NCI-H1417 treated with DMSO at 0.1 percent for 48 hours (cell line): ENCODE results near the gene NDUFS6.

Source experiments
- DNase-seq: peaks from one replicate; lab custom pipeline; 2025; lab: John Stamatoyannopoulos, UW

NDUFS6 gene

DNA sequence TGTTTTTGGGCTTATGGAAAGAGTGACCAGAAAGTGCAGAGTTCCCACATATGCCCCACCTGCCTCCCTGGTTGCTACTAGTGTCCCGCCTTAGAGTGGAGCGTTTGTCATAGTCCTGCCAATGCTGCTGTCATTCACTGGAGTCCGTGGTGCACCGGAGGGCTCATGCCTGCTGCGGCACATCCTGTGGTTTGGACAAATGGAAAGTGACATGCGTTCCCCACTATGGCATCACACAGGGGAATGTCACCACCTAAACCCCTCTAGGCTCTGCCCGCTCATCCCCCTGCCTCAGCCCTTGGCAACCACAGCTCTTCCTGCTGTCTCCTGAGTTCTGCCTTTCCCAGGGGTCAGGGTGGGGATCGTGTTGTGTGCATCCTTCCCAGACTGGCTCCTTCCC lies 52.3 kb downstream of the NDUFS6 start:
- no peak for DNase-seq

DNA sequence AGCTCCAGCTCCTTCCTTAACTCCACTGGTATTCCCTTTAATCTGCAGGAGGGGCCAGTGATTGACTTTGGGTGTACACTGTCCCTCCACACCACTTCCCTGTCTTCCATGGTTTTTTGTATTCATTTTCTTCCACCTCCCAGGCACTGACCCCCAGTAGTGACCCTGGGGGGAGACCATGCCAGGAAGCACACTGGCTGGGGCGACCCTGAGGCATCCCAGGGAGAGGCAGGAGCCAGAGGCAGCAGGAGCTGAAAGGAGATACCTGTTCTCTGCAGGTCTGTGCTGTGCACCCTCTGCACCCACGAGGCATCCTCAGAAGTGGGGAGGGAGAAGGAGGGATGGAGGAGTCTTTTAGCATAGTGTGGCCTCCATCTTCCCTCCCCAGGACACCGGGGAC lies 53.9 kb downstream of the NDUFS6 start:
- DNase-seq, result no peak

DNA sequence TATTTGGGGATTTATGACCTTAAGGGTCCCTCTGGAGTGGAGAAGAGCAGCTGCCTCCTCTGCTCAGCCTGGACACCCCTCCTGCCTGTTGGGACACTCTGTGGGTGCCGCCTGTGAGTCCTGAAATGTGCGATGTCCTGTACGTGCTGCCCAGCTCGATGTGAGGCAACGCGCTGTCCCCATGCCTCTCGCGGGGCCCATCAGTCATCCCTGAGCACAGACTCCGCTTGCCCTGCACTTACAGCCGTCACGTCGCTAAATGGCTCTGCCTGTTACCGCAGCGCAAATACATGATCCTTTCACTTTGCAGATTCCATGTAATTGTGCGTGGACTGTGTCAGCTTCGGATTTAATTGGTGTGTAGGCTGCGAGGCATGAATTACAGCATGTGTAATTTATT lies 54.4 kb downstream of the NDUFS6 start:
- no peak for DNase-seq

DNA sequence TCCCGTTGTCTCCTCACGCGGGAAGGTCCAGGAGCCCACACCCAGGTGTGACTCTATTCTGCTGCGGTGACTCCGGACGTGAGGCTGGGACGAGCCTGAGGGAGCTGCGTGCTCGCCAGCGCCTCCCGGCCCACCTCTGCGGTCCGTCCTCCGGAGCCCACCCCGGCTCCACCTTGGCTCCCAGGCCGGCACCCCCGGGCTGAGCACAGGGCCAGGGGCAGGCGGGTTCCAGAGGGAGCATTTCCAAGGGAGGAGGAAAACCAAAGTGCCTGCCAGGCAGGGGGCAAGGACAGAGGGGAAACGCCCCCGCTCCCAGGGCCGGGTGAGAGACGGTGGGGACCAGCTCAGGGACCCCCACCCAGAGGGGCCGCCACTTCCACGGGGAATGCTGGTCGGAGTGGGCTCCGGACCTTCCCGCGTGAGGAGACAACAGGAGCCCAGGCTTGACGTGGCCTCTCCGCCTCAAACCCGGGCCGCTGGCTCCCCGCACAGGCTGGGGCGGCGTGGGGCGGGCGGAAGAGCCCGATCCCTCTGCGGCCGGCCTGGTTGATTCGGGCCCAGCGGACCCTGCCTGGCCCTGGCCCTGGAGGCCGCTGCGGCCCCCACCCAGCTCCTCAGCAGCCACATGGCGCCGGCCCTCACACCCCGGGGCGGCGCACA lies 55.5 kb downstream of the NDUFS6 start:
- no peak for DNase-seq

DNA sequence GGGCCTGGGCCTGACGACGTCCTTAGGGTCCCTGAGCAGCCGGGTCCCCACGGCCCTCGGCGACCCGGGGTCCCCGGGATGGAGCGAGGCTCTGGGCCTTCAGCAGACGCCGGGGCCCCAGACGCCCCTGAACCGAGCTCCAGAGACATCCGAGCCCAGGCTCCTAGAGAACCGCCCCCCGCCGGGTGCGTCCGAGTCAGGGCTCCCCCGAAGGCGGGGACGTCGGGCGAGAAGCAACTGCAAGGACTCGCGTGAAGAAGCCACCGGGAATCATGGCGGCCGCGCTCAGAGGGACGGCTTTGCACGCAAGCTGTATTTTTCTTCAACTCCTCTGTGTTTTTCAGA lies 56.0 kb downstream of the NDUFS6 start:
- DNase-seq, result no peak

DNA sequence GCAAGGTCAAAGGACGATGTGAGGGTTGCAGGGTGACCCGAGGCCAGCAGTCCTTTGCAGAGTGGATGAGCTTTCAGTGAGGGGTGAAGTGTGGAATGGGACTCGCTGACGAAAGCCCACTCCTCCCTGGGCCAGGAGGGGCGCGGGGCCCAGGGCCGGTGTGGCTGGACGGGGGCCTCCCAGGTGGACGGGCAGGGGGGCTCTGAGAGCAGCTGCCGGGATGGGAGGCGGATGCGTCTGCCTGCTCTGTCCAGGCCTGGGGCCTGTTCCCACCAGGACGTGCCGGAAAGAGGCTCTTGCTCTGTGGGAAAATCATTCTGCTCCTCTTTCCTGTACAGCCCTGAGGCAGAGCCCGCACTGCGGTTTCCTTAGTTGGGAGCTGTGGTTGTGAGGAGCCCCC lies 57.2 kb downstream of the NDUFS6 start:
- DNase-seq, result no peak

DNA sequence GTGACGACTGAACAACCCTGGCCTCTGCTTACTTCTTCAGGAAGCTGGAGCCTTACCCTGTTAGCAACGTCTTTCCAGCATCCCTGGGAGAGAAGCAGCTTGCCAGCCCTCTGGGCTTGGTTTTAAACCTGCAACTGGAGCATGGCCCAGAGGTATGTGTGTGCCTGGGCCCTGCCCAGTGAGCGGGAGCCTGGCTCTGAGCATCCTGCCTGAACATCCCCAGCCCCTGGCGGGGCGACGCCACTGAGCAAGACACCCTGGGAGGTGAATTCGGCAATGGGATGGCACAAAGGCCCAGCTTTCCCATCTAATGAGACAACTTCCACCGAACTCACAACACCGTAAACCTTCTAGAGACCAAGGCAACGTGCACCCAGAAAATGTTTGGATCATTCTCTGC lies 57.9 kb downstream of the NDUFS6 start:
- DNase-seq, result no peak

DNA sequence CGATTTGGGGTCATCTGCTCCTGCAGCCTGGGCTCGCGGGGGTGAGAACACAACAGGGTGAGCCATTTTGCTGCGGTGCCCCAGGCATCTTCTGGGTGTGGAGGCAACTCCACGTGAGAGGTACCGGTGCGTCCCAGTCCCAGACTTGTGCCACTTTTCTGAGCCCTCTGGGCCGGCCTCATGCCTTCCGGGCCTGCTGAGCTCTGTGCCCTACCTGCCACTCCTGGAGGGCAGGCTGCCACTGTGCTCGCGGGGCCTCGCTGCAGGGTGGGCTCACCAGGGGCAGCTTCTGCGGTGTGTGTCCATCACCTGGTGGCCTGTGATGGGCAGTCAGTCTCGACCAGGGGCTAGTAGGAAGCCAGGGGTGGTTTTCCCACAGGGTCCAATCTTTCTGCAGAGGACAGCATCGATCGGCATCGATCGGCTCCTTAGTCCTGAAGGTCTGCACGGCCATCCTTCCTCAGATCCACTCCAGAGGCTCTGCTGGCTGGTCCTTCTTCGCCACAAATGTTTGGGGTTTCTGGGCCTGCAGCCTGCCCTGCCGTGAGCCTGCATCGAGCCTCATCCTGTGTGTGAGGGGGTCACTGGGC lies 58.9 kb downstream of the NDUFS6 start:
- no peak for DNase-seq

DNA sequence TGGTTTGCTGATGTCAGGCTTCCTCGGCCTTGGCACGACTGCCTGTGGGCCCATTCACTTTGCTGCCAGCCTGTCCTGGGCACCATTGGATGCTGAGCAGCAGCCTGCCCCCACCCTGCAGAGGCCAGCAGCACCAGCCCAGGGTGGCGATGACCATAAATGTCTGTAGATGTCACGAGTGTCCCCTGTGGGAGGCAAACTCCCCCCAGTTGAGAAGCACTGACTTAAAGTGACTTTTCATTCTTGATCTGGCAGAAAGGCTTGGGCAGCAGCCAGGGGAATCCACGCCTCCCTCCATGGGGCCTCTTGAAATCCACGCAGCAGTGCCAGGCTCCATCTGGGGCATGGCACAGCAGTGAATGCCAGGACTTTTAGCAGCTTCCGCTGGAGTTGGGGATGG lies 59.7 kb downstream of the NDUFS6 start:
- no peak for DNase-seq

DNA sequence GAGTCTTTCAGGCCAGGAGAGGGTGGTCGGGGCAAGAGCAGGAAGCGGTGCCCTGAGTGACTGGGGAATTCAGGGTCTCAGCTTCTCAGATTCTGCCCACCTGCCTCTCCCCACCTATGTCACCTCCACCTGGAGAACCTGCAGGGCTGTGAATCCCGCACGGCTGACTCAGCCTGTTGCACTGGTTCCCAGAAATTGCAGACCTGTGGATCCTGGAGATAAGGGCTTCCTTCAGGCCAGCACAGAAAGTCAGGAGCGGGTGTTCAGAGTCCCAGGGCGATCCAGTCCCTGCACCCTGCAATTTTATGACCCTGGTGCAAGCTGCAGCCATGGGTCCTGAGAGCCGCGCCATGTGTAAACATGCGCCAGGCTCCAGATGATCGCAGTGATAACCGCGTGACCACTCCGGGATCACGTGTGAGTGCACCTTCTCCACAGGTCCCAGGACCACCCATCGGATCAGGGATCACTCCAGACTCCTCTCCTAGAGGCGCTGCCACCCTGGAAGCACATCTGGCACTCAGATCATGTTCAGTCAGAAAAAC lies 63.8 kb downstream of the NDUFS6 start:
- no peak for DNase-seq

DNA sequence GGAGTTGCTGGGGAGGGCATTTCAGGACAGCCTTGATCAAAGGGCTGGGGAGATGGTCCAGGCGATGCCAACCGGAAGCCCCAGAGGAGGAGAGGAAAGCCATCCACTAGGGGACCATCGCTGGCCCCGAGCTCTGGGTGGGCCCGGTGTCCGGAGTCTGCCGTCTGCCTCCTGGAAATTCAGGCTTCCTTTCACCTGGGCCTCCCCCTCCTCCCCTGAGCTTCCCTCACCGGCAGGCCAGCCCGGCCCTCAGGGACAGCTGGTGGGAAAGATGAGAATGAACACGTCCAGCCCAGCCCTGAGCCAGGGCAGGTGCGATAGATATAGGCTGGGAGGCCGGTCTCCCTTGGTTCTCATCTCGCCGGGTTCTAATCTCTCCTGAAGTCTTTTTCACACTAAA lies 64.3 kb downstream of the NDUFS6 start:
- no peak for DNase-seq
